Cardiac fibroblast (primary cell): ENCODE data around the gene NDRG2.

Source experiments
- DNase-seq, 2 donors: peaks; one replicate each; pipeline versions ENCODE4 v3.0.0 to v3.0.0-alpha.2; 2010; ENCODE audit warnings: low read depth in 2 of 2
- H3K4me3 ChIP-seq, 2 donors: replicated peaks in 1 of 2; 1 replicate in 1 of 2; 2 replicates in 1 of 2; pipeline ENCODE4 v1.5.1; 2011; ENCODE audit warnings: low read depth in 2 of 2, low read length in 2 of 2, mild to moderate bottlenecking in 2 of 2, moderate library complexity in 1 of 2
- CTCF ChIP-seq: IDR thresholded peaks from one replicate; pipeline ENCODE4 v1.5.1; 2011; ENCODE audit warnings: low read depth, mild to moderate bottlenecking, low read length, inconsistent platforms

The NDRG2 gene

GRCh38 chr14:21060614-21061346 is 35.9 kb upstream of the NDRG2 start:
- no peak for DNase-seq
- no peak overlapping the region for H3K4me3 ChIP-seq
- TF ChIP-seq CTCF: no peak

GRCh38 chr14:21059842-21060613 is 35.2 kb upstream of the NDRG2 start:
- H3K4me3 ChIP-seq: no peak overlapping the region
- no peak for TF ChIP-seq CTCF
- no peak for DNase-seq

- no peak overlapping the region for H3K4me3 ChIP-seq
- TF ChIP-seq CTCF: no peak
- DNase-seq: no peak
Measured at GRCh38 chr14:21058903-21059302, 34.0 kb upstream of the NDRG2 start.

- H3K4me3 ChIP-seq: no peak within 1 kb of the TSS
- DNase-seq: no peak
- TF ChIP-seq CTCF: no peak
Measured at GRCh38 chr14:21057803-21058675, 33.2 kb upstream of the NDRG2 start, which contains the start of gene RNASE8. Gene RNASE8, plus strand, starts transcription at chr14:21057822. Its CDS starts 71 bp downstream, at chr14:21057893.

- TF ChIP-seq CTCF: no peak
- no peak overlapping the region for H3K4me3 ChIP-seq
- DNase-seq: peak; percentile 46 to 64
Measured at GRCh38 chr14:21056520-21057163, 31.8 kb upstream of the NDRG2 start.
